Measurements from ENCODE around the gene ITGB4. TPM values are rescaled to one million over a fixed set of nuclear protein-coding genes. Genes with fewer than 3 reads are reported as not detected.
A peak's percentile ranks its signal among the peaks of the same experiment; 100 is the strongest.

ITGB4 gene
- total RNA-seq, 1 donor from 2014 or later, result 2.6 TPM

DNA sequence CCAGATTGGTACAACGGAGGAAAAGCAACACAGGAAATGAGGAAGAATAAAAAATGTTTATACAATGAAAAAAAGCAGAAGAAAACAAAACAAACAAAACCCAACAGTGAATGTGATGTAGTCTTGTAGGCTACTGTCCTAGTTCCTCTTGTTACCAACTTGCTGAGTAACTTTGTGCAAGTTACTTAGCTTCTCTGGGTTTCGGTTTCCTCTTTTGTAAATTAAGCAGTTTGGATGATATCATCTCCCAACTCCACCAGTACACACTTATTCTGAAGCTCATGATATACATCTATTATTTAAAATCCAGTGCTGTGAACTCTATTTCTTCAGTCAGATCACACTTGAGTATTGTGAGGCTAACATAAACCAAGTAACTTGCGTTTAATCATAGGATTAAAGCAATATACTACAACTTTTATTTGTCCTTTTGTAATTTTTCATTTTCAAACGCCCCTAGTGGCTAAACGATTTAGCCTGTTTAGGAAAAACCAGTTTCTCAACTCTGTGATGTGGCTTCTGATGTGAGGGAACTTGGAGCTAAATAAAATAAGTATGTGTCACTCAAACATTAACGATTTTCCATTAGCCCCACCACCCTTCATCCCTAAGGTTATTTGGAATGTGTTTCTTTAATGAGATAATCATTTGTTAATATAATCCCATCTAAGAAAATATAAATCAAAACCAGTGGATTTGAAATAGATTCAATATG is 62.0 kb downstream of the ITGB4 start:
- no peak for DNase-seq (ENCODE audit: low spot score)
- no peak for ATAC-seq

DNA sequence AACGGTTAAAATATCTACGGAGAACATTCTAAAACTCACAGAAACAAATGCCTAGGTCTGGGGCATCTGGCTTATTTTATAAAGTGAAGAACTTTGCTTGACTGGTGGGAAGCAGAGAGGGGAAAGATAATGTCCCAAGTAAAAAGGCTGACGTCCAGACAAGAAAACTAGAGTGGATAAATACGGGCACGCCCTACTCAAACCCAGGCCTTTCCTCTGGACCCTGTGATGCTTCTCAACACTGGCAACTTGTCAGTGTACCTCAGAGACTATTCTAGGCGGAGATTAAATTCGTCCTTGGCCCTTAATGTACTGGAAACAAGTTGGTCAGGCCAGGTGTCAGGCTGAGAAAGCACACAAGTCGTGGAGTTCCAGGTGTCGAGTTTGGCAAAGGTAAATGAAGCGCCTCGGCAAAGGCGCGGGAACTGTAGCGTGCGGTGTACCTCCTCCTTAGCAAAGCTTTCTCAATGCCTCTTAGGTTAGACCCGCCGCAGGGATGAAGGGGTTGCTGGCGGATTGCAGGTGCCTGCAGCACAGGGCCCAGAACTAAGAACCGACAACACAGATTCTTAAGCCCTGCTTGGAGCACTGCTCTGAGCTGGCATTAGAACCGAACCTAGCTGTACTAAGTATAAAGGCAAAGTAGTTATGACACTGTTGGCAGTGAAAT is 62.7 kb downstream of the ITGB4 start:
- DNase-seq (ENCODE audit: low spot score) (peak; percentile 65), ATAC-seq (peak; percentile 2)

DNA sequence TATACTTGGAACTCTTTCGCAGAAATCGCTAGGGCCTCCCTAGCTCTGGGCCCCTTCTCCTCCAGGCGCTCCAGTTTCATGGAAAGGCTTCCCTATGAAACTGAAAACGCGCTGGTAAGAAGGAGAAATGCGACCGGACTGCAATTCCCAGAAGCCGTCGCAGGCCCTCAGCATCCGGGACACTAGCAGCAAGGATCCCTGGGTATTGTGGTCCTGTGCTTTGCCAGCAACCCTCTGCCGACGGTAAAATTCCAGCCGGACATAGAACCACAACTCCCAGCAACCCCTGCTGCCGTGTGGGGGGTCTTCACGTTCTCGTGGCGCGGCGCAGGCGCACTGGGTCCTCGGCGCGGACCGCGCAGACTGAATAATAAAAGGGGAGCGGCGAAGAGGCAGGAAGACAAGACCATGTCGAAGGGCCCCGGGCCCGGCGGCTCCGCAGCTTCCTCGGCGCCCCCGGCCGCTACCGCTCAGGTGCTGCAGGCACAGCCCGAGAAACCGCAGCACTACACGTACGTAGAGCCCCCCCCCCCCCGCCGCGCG is 63.3 kb downstream of the ITGB4 start, which contains the start of gene UNK:
Gene UNK (plus strand): TSS at position 334 of the 543 bp plus-strand sequence. CDS start 75 bp downstream, at position 409.
- ATAC-seq (peak; percentile 88), DNase-seq (ENCODE audit: low spot score) (peak; percentile 98)

DNA sequence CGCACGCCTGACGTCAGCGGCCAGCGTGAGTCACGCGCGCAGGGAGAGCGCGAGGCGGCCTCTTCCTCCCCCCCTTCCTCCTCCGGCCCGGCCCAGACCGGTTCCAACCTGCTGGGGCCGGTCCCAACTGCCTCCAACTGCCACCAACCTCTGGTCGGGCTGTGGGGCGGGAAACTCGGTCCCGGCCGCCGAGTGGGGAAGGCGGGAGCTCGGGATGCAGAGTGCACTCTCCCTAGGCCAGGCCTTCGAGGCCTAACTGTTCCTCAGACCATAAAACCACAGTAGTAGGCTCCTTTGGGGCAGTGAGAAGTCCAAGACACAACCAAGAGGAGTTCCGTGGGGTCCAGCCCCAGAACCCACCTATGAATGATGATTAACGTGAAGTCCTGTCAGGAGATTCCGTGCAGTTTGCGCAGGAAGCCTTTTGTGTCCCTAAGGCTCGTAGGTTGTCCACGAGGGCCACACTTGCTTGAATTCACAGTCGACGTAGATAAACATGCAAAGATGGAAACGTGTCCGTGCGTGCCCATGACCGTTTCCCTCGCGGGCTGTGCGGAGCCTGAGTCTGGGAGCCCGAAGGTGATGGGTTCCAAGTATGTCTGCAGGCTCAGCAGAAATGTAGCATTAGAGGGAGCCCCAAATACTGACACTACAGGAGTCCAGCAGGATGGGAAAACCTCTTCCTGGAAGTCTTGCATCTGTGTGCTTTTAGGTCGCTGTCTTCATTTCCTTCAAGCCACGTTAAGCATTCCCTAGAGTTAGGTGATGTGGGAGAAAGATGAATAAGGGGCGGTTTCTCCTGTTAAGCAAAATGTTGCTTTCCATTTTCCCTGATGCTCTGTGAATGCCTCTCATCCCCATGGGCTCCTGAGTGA is 64.0 kb downstream of the ITGB4 start:
- ATAC-seq, result peak; percentile 81

DNA sequence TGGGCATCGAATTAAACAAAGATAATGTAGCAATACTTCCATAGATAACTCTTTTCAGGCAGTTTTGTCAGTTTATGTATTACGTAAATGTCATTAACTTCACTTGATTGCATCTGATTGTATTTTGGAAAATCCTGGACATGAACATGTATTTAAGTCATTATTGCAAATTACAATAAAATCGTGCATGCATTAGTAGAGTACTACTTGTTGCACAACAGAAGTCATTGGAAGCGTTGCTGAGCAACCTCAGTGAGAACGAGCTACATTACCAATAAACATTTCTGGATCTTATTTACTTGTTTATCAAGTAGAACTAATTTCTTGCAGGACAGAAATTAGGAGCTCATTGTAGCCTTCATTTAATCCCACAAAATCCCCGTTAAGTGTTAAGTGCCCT is 70.0 kb downstream of the ITGB4 start:
- DNase-seq (ENCODE audit: low spot score) (no peak), ATAC-seq (no peak)

More for the DNA sequence above, 64.0 kb downstream of the ITGB4 start:
- peak; percentile 93 for DNase-seq (ENCODE audit: low spot score)

DNA sequence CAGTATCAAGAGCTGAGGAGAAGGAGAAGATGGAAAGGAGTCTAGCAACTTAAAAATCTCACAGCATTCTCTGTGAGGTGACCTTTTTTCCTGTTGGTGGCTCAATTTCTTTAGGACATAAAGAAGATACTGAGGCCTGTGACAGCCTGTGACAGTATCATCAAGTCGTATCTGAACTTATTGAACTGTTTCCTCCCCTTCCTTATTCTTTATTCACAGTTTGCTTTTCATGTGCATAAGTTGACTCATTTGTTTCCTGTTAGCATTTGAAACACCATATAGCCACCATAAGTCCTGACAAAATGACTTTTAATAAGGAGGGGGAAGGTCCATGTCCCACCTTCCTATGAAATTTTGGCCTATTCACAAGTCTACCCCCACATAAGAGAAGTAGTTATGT is 72.2 kb downstream of the ITGB4 start:
- ATAC-seq (no peak), DNase-seq (ENCODE audit: low spot score) (no peak)

DNA sequence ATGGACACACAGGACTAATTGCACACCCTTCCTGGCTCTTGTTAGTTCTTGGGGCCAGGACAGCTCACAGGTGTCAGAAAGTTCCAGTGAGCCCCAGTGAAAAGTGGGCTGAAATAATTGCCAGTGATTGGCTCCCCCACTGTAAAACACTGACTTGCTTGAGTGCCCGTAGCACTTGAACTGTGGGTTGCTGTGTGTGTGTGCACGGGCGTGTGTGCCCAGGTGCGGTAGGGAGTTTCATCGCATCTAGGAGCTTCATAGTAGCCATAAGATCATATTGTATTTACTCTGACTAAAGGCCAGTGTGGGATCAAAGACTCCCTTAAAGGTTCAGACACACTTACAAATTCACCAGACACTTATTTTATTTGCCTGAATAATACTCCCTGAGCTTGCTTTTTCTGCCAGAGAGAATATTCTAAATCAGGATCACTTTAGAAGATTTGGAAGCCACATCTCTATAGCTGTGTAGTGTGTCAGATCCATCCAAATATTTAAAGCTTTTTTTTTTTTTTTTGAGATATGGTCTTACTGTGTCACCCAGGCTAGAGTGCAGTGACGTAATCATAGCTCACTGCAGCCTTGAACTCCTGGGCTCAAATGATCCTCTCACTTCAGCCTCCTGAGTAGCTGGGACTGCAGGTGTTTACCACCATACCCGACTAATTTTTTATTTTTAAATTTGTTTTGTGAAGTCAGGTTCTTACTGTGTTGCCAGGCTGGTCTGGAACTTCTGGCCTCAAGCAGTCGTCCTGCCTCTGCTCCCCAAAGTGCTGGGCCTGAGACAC is 74.8 kb downstream of the ITGB4 start:
- DNase-seq (ENCODE audit: low spot score), result peak; percentile 34
- ATAC-seq, result no peak

DNA sequence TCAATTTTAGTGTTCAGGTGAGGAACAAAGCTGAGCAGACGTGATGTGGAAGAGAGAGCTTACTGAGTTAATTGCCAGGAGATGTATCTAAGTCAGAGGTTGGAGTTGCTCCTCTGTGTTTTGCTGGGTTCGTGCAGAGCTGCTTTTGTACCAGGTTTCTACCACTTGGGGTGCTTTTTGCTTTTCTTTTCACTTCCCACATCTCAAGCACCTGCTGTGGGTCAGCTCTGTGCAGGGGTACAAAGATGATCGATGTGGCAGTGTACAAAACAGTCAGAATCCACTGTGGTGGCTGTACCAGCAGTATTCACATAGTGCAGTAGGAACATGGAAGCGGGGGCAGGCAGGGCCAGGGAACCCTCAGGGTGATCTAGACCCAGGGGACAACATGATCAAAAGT is 78.1 kb downstream of the ITGB4 start:
- ATAC-seq (no peak), DNase-seq (ENCODE audit: low spot score) (no peak)

DNA sequence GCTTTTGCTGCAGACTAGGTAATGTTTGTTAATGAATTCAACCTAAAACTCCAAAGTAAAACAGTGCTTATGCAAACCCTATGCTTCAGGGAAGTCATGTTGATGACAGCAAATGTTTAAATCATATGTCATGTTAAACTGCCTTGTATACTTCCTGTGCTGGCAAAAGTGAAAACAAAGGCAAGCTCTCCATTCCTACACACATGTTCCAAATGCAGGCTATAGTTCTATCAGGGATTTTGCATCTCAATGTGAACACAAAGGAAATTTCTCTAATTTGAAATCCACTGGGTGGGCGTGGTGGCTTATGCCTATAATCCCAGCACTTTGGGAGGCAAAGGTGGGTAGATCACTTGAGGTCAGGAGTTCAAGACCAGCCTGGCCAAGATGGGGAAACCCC is 82.6 kb downstream of the ITGB4 start:
- ATAC-seq, result no peak
- DNase-seq (ENCODE audit: low spot score), result no peak

DNA sequence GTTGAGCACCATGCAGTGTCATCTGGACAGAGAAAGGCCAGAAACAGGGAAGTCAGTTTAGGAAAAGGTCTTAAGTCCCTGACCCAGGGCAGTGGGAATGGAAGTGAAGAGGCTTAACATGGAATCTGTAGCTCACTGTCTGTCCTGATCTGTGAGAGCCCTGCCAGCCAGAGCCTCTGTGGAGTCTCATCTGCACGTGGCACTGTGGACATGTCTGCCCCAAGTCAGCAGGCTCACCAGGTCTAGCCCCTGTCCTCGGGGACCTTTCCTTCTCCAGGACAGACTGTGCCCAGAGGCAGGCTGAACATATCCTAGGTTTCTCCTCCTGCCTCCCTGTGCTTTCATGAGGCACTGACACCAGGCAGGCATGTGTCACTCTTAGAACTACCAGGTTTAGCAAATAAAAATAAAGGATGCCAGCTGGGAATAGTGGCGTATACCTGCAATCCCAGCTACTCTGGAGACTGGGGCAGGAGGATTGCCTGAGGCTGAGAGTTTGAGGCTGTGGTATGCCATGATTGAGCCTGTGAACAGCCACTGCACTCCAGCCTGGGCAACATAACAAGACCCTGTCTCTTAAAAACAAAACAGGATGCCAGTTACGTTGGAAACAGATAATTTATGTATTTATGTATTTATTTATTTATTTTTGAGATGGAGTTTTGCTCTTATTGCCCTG is 85.7 kb downstream of the ITGB4 start:
- no peak for ATAC-seq
- DNase-seq (ENCODE audit: low spot score), result no peak

Other genes starting within 250 kb of the ITGB4 start
- gene CASKIN2, start 205.9 kb upstream of the ITGB4 start, total RNA-seq, result 26.4 TPM
- gene TSEN54, start 204.9 kb upstream of the ITGB4 start, total RNA-seq, result 15.9 TPM
- 90.6 TPM for gene LLGL2, start 195.8 kb upstream of the ITGB4 start, total RNA-seq
- 34.2 TPM for gene MYO15B, start 133.7 kb upstream of the ITGB4 start, total RNA-seq
- 0.13 TPM for gene SMIM5, start 88.0 kb upstream of the ITGB4 start, total RNA-seq
- 26.0 TPM for gene RECQL5, start 54.3 kb upstream of the ITGB4 start, total RNA-seq
- 31.6 TPM for gene SAP30BP, start 54.1 kb upstream of the ITGB4 start, total RNA-seq
- gene GALK1, start 43.7 kb downstream of the ITGB4 start, total RNA-seq, result 90.9 TPM
- 7.0 TPM for gene UNK, start 63.3 kb downstream of the ITGB4 start, total RNA-seq
- gene UNC13D, start 122.9 kb downstream of the ITGB4 start, total RNA-seq, result 10.8 TPM
- gene WBP2, start 133.9 kb downstream of the ITGB4 start, total RNA-seq, result 68.3 TPM
- 24.3 TPM for gene TRIM47, start 157.1 kb downstream of the ITGB4 start, total RNA-seq
- 9.8 TPM for gene TRIM65, start 175.5 kb downstream of the ITGB4 start, total RNA-seq
- 82.4 TPM for gene MRPL38, start 183.4 kb downstream of the ITGB4 start, total RNA-seq
- 3.4 TPM for gene FBF1, start 219.6 kb downstream of the ITGB4 start, total RNA-seq

Measured in left lobe of liver (tissue), 2 donors.